ENCODE results near the gene SPATA2L.
"Not testable (repeated sequence)": the region's sequence is repeated elsewhere in the genome, so short reads cannot be mapped to it uniquely, and the experiment has no call there.

SPATA2L gene

DNA sequence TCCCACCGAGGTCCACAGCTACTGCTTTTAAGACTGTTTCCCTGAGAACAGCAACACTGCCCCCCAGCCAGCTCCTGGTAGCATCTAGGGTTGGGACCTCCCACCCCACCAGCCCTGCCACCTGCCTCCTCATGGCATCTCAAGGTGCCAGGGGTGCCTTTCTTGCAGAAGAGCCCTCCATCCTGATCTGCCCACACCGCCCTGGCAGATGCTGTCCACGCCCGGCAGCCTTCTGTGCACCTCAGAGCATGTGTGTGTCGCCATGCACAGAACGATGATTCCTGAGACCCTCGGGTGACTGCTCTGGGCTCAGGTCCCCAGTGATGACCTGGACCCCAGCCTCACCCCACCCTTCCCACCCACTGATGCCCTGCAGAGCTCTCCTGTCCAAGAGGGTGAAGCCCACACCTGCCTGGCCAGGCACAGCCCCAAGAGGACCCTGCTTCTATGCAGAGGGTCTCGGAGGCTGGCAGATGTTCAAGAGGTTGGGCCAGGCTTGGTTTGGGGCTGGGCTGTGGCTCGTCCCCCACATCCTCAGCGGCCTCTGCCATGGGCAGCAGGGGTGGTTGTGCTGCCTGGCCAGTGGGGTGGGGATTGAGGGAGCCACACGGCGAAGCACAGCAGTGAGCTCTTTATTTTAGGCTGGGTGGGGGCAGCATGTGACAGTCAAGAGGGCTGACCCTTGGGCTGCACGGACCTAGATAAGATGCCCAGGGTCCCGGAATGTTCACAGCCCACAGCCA, 5.2 kb upstream of the SPATA2L start:
- DNase-seq = no peak

DNA sequence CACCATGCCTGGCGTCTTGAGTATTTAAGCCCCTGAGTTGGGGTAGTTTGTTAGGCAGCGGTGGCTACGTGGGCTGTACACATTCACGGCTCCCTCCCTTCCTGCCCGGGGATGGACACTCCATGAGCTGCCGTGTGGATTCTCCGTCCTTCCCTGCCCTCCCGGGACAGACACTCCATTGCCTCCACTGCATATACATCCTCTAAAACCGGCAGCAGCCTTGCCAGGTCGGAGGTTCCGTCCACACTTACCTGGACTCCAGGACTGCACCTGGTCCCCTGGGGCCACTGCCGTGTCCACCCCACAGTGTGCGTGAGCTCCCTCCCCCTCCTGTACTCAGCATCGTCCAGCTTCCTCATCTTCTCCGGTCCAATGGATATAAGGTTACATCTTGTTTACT, 3.5 kb upstream of the SPATA2L start:
- no peak for DNase-seq

DNA sequence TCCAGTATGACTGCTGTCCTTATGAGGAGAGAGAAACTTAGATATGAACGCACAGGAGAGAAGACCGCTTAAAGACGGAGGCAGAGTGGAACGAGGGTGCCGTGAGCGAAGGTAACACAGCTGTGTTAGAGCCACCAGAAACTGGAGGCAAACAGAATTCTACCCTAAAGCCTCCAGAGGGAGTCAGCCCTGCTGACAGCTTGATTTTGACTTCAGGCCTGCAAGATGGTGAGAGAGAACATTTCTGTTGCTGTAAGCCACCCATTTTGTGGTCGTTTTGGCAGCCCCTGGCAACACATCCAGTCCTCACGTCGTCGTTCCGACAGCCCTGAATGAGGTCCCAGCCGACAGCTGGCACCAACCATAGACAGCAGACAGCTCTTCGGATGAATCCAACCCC, 2.8 kb upstream of the SPATA2L start:
- no peak for DNase-seq

- DNase-seq = peak; percentile 53
Observed at GRCh38 chr16:89700649-89701424, 668 bp downstream of the SPATA2L start.

GRCh38 chr16:89700100-89700648, 1.3 kb downstream of the SPATA2L start:
- DNase-seq = peak; percentile 98

GRCh38 chr16:89699629-89700099, 1.8 kb downstream of the SPATA2L start:
- DNase-seq = not testable (repeated sequence)

GRCh38 chr16:89698717-89699116, 2.8 kb downstream of the SPATA2L start:
- not testable (repeated sequence) for DNase-seq

DNA sequence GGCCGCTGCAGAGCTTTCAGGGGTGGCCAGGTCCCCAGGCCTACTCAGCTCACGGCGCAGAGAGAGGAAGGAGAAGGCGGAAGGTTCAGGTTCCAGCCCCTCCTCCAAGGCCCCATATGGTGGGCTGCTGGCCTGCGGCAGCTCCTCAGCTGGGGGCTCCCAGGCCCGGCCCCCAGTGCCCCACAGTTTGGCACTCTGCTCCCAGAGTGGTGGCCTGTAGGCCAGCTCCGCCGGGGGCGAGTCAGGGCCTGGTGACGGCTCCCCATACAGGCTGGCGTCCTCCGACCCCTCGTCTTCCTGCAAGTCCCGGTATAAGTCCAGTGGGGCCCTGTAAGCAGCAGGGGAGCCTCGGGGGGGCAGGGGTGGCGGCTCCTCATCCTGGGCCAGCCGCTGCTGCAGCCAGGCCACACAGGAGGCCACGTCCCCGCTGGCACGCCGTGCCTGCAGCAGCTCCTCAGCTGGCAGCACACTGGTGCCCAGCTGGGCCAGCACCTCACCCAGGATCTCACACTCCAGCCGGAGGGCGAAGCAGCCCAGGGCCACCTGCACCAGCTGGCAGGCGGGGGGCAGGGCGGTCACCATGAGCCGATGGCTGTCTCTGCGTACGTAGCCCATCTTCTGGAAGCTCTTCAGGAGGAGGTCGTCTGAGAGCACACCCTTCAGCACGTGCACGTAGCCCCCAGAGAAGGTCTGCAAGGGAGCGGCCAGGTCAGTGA, 3.7 kb downstream of the SPATA2L start:
- no peak for DNase-seq

DNA sequence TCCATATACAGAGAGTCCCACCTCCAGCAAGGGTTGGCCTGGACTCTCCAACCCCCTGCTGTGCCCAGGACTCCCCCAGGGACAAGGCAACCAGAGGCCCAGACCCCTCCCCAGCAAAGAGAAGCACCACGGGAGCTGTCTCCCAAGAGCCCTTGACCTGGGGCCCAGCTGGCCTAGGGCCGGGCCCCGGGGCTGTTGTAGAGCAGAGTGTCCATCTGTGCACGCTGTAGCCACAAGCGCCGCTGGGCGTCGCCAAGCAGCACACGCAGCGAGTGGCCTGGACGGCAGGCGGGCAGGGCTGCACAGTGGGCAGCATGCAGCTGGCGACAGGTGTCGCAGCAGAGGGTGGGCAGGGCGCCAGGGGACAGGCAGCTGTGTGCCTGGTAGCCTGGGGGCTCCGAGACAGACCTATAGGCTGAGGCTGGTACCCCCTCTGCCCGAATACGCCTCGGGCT, 4.3 kb downstream of the SPATA2L start:
- no peak for DNase-seq

DNA sequence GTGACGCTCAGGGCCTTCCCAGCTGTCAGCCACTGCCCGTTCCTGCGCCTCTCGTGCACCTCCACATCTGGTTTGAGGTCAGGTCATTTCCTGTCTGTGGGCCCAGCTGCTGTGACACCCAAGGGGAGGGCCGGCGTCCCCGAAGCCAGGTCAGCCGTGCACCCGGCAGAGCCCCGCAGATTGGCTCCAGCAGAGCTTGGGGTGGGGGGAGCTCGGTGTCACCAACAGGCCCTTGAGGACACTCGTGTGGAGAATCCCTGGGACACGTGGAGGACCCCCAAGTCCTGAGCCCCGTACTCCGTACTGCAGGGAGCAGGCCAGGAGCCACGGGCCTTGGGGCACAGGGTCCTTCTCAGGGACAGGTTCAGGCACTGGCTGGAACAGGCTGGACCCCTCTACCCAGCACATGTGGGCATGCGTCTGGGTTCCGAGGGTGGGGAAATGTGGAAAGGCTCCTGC, 4.8 kb downstream of the SPATA2L start:
- DNase-seq = no peak

- no peak for DNase-seq
Observed at GRCh38 chr16:89695875-89696669, 5.4 kb downstream of the SPATA2L start.

DNA sequence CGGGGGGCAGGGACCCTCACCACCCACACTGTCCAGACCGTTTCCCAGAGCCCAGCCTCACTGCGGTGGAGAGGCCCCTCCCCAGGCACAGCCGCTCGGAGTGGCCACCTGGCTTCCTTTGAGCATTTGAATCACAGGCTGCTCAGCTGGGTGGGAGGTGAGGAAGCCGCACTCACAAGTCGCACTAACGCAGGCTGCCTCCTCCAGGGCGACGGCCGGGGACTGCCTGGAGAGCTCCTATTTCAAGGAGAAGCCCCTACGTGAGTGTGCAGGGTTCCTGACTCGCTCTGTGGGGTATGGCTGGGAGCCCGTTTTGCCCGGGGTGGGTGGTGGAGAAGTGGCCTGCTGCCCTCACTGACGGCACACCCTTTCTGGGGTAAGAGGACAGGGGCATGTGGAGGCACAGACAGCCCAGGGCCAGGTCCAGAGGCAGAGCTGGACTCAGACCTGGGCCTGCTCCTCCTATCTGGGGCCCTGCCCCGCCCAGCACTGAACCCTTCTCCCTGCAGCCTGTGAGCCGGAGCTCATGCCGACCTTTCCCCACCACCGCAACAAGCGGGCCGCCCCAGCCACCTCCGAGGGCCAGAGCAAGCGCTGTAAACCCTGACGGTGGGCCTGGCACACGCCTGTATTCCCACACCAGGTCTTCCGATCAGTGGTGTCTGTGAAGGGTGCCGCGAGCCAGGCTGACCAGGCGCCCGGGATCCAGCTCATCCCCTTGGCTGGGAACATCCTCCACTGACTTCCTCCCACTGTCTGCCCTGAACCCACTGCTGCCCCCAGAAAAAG, 6.2 kb downstream of the SPATA2L start:
- DNase-seq = no peak

GRCh38 chr16:89694784-89695085, 6.8 kb downstream of the SPATA2L start:
- not testable (repeated sequence) for DNase-seq

DNA sequence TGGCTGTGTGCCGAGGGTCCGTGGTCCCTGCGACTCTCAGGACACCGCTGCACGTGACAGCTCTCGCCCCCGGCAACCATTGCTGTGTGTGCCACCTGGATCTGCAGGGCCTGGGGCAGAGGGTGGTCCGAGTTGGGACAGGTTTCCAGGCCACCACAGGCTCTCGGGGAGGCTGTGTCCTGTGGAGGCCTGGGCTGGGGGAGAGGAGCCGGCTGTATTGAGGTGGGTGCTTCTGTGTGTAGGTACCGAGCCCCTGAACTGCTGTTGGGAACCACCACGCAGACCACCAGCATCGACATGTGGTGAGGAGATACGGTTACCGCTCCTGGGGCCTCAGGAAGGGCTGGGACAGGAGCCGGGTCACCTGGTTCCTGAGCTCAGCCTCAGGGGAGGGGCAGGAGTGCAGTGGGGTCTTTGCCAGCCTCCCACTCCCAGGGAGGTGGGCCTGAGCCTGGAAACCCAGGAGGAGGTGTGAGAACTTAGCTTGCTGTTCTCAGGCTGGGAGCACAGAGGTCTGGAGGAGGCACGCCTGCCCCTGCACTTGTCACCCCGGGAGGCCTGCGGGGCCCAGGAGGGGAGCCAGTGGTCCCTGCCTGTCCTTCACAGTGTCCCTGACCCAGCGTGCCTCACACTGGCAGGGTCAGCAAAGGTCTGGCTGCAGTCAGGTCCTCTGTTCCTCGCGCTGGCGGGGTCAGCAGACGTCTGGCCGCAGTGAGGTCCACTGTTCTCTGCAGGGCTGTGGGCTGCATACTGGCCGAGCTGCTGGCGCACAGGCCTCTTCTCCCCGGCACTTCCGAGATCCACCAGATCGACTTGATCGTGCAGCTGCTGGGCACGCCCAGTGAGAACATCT, 7.3 kb downstream of the SPATA2L start:
- DNase-seq = no peak

GRCh38 chr16:89693289-89693731, 8.2 kb downstream of the SPATA2L start:
- no peak for DNase-seq

- DNase-seq = no peak
Observed at GRCh38 chr16:89691986-89692569, 9.4 kb downstream of the SPATA2L start.

- DNase-seq = no peak
Observed at GRCh38 chr16:89691231-89691985, 10.1 kb downstream of the SPATA2L start.

DNA sequence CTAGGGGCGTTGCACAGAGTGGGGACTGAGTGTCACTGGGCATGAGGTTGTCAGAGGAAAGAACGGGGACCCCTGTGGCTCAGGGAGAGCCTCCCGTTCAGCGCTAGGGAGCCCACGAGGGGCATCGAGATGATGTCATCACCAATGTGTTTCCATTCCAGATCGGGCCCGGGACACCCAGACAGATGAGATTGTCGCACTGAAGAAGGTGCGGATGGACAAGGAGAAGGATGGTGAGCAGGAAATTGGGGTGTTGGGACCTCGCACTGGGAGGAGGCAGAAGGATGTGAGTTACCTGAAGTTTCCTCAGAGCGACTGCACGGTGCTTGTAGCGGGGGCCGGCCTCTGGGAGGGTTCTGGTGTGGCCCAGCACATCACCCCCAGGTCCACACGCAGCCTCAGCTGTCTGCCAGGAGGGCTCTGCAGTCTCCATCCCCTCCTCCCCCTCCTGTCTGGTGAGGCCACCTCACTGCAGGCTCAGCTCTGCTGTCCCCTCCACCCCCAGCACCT, 11.1 kb downstream of the SPATA2L start:
- DNase-seq = no peak

DNA sequence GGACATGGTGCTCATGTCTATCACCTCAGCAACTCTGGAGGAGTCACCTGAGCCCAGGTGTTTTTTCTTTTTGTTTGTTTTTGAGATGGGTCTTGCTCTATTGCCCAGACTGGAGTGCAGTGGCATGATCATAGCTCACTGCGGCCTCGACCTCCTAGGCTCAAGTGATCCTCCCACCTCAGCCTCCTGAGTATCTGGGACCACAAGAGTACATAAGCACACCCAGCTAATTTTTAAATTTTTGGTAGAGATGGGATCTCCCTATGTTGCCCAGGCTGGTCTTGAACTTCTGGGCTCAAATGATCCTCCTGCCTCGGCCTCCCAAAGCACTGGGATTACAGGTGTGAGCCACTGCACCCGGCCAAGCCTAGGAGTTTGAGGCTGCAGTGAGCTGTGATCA, 11.9 kb downstream of the SPATA2L start:
- not testable (repeated sequence) for DNase-seq

Data from stimulated activated CD4-positive, alpha-beta T cell treated with anti-CD3 and anti-CD28 coated beads, Interleukin-4, amount 100 ng/mL, for 1 hour (primary cell).